Stimulated activated naive B cell treated with anti-CD40 and anti-IgM and Interleukin-4, amounts not matched to agents 10 μg/mL and 1 μg/mL and 100 μg/mL, for 72 hours (primary cell): Measurements from ENCODE around the gene DDN.

ENCODE experiments used
- ATAC-seq, 2 donors: fragments of 150-1000 bp; cut with Tn5 transposase; replicated peaks; 2 replicates each; pipeline ENCODE4 v1.10.0; 2021; ENCODE audit warnings: moderate library complexity in 1 of 2
- DNase-seq: peaks from one replicate; pipeline ENCODE4 v3.0.0; 2021
- H3K27ac Mint-ChIP-seq: one replicate; pipeline ENCODE4 v1.8.0; 2022; ENCODE audit warnings: mild to moderate bottlenecking, mixed read lengths
- H3K27me3 Mint-ChIP-seq, 2 donors: one replicate each; pipeline ENCODE4 v1.8.0; 2022; ENCODE audit warnings: mixed read lengths in 2 of 2
- H3K36me3 Mint-ChIP-seq, 2 donors: one replicate each; pipeline ENCODE4 v1.8.0; 2022; ENCODE audit warnings: mixed read lengths in 2 of 2, mild to moderate bottlenecking in 1 of 2
- H3K4me1 Mint-ChIP-seq, 2 donors: one replicate each; pipeline ENCODE4 v1.8.0; 2022; ENCODE audit warnings: mixed read lengths in 2 of 2, mild to moderate bottlenecking in 1 of 2
- H3K4me3 Mint-ChIP-seq, 2 donors: one replicate each; pipeline ENCODE4 v1.8.0; 2022; ENCODE audit warnings: mild to moderate bottlenecking in 2 of 2, mixed read lengths in 2 of 2, moderate library complexity in 1 of 2
- H3K9me3 Mint-ChIP-seq, 2 donors: one replicate each; pipeline ENCODE4 v1.8.0; 2022; ENCODE audit warnings: mixed read lengths in 2 of 2, mild to moderate bottlenecking in 1 of 2

The DDN gene

GRCh38 chr12:48965298-48965838 lies 33.8 kb downstream of the DDN start:
- peaks cover 6 to 13% of the 10 kb centered on the region in 2 donors for H3K27me3 Mint-ChIP-seq
- H3K4me3 Mint-ChIP-seq = no peak overlapping the region
- H3K36me3 Mint-ChIP-seq = no peaks in the 10 kb centered on the region
- H3K9me3 Mint-ChIP-seq = no peaks in the 10 kb centered on the region
- ATAC-seq (peak; percentile 38 to 65), DNase-seq (no peak)
- no peak overlapping the region for H3K27ac Mint-ChIP-seq
- H3K4me1 Mint-ChIP-seq = peaks cover 23 to 39% of the 10 kb centered on the region in 2 donors

GRCh38 chr12:48961801-48962200 lies 37.4 kb downstream of the DDN start:
- Mint-ChIP-seq H3K9me3 (no peaks in the 10 kb centered on the region), H3K27me3 (peaks cover 8 to 16% of the 10 kb centered on the region in 2 donors), H3K36me3 (peaks cover 5 to 7% of the 10 kb centered on the region in 2 donors), H3K4me1 (peaks cover 23 to 33% of the 10 kb centered on the region in 2 donors), H3K27ac (no peak overlapping the region), H3K4me3 (no peak overlapping the region)
- DNase-seq (no peak), ATAC-seq (no peak)

GRCh38 chr12:48961331-48961730 lies 37.8 kb downstream of the DDN start:
- no peak for DNase-seq
- H3K9me3 Mint-ChIP-seq = no peaks in the 10 kb centered on the region
- no peak overlapping the region for H3K27ac Mint-ChIP-seq
- H3K4me3 Mint-ChIP-seq = no peak overlapping the region
- peaks cover 24 to 33% of the 10 kb centered on the region in 2 donors for H3K4me1 Mint-ChIP-seq
- peaks cover 5 to 9% of the 10 kb centered on the region in 2 donors for H3K36me3 Mint-ChIP-seq
- H3K27me3 Mint-ChIP-seq = peaks cover 8 to 16% of the 10 kb centered on the region in 2 donors
- ATAC-seq = no peak

GRCh38 chr12:48960834-48961233 lies 38.3 kb downstream of the DDN start:
- Mint-ChIP-seq H3K9me3 (no peaks in the 10 kb centered on the region), H3K27me3 (peaks cover 8 to 16% of the 10 kb centered on the region in 2 donors), H3K36me3 (peaks cover 8 to 14% of the 10 kb centered on the region in 2 donors), H3K27ac (no peak overlapping the region), H3K4me3 (no peak overlapping the region), H3K4me1 (peaks cover 27 to 33% of the 10 kb centered on the region in 2 donors)
- ATAC-seq = no peak
- DNase-seq = no peak

GRCh38 chr12:48958049-48958388 lies 41.2 kb downstream of the DDN start:
- Mint-ChIP-seq H3K4me3 (peak overlapping the region; percentile 94 to 96), H3K27ac (peak overlapping the region; percentile 9), H3K9me3 (no peaks in the 10 kb centered on the region), H3K36me3 (peaks cover 10 to 35% of the 10 kb centered on the region in 2 donors), H3K27me3 (peaks cover 8 to 16% of the 10 kb centered on the region in 2 donors), H3K4me1 (peaks cover 33 to 47% of the 10 kb centered on the region in 2 donors)
- ATAC-seq (peak; percentile 22 to 24), DNase-seq (no peak)

- peak; percentile 86 for DNase-seq
- peaks cover 8 to 16% of the 10 kb centered on the region in 2 donors for H3K27me3 Mint-ChIP-seq
- H3K27ac Mint-ChIP-seq = peak within 1 kb of the TSS; percentile 97
- peaks cover 37 to 47% of the 10 kb centered on the region in 2 donors for H3K4me1 Mint-ChIP-seq
- peak; percentile 91 to 94 for ATAC-seq
- H3K4me3 Mint-ChIP-seq = peak within 1 kb of the TSS; percentile 94 to 96
- H3K9me3 Mint-ChIP-seq = no peaks in the 10 kb centered on the region
- peaks cover 15 to 41% of the 10 kb centered on the region in 2 donors for H3K36me3 Mint-ChIP-seq
These were observed 41.8 kb downstream of the DDN start, which contains the start of gene ARF3 for GRCh38 chr12:48957141-48958048. ARF3 (minus strand) TSS chr12:48957487; CDS start chr12:48941095, 16,392 bp downstream.

GRCh38 chr12:48956279-48957140 lies 42.7 kb downstream of the DDN start:
- no peaks in the 10 kb centered on the region for H3K9me3 Mint-ChIP-seq
- peaks cover 19 to 44% of the 10 kb centered on the region in 2 donors for H3K36me3 Mint-ChIP-seq
- ATAC-seq = peak; percentile 47 to 52
- peaks cover 39 to 47% of the 10 kb centered on the region in 2 donors for H3K4me1 Mint-ChIP-seq
- no peak for DNase-seq
- peak overlapping the region; percentile 97 for H3K27ac Mint-ChIP-seq
- peaks cover 8 to 16% of the 10 kb centered on the region in 2 donors for H3K27me3 Mint-ChIP-seq
- peak overlapping the region; percentile 94 to 96 for H3K4me3 Mint-ChIP-seq

GRCh38 chr12:48954841-48955501 lies 44.2 kb downstream of the DDN start:
- Mint-ChIP-seq H3K4me1 (peaks cover 39 to 53% of the 10 kb centered on the region in 2 donors), H3K36me3 (peaks cover 19 to 44% of the 10 kb centered on the region in 2 donors), H3K27me3 (peaks cover 5 to 9% of the 10 kb centered on the region in 2 donors), H3K27ac (no peak overlapping the region), H3K4me3 (no peak overlapping the region), H3K9me3 (no peaks in the 10 kb centered on the region)
- no peak for DNase-seq
- peak; percentile 11 to 34 for ATAC-seq

- Mint-ChIP-seq H3K9me3 (no peaks in the 10 kb centered on the region), H3K4me3 (no peak overlapping the region), H3K27me3 (peaks cover 0 to 2% of the 10 kb centered on the region in 2 donors), H3K36me3 (peaks cover 19 to 47% of the 10 kb centered on the region in 2 donors), H3K27ac (no peak overlapping the region), H3K4me1 (peaks cover 41 to 54% of the 10 kb centered on the region in 2 donors)
- ATAC-seq (no peak), DNase-seq (no peak)
These were observed 45.1 kb downstream of the DDN start for GRCh38 chr12:48954061-48954460.

GRCh38 chr12:48952691-48953090 lies 46.5 kb downstream of the DDN start:
- Mint-ChIP-seq H3K9me3 (no peaks in the 10 kb centered on the region), H3K4me3 (no peak overlapping the region), H3K36me3 (peaks cover 19 to 54% of the 10 kb centered on the region in 2 donors), H3K27me3 (no peaks in the 10 kb centered on the region), H3K27ac (no peak overlapping the region), H3K4me1 (peaks cover 38 to 54% of the 10 kb centered on the region in 2 donors)
- no peak for DNase-seq
- no peak for ATAC-seq

- Mint-ChIP-seq H3K4me1 (peaks cover 21 to 24% of the 10 kb centered on the region in 2 donors), H3K4me3 (no peak overlapping the region), H3K27ac (no peak overlapping the region), H3K27me3 (no peaks in the 10 kb centered on the region), H3K36me3 (peaks cover 15 to 33% of the 10 kb centered on the region in 2 donors), H3K9me3 (no peaks in the 10 kb centered on the region)
- no peak for ATAC-seq
- no peak for DNase-seq
These were observed 51.4 kb downstream of the DDN start for GRCh38 chr12:48947727-48948126.

GRCh38 chr12:48946943-48947342 lies 52.2 kb downstream of the DDN start:
- Mint-ChIP-seq H3K27ac (no peak overlapping the region), H3K4me3 (no peak overlapping the region), H3K4me1 (peaks cover 16 to 30% of the 10 kb centered on the region in 2 donors), H3K36me3 (peaks cover 14 to 34% of the 10 kb centered on the region in 2 donors), H3K9me3 (no peaks in the 10 kb centered on the region), H3K27me3 (no peaks in the 10 kb centered on the region)
- ATAC-seq (no peak), DNase-seq (no peak)

- no peaks in the 10 kb centered on the region for H3K27me3 Mint-ChIP-seq
- DNase-seq (no peak), ATAC-seq (no peak)
- H3K36me3 Mint-ChIP-seq = peaks cover 14 to 34% of the 10 kb centered on the region in 2 donors
- no peak overlapping the region for H3K27ac Mint-ChIP-seq
- no peak overlapping the region for H3K4me3 Mint-ChIP-seq
- peaks cover 16 to 36% of the 10 kb centered on the region in 2 donors for H3K4me1 Mint-ChIP-seq
- H3K9me3 Mint-ChIP-seq = no peaks in the 10 kb centered on the region
These were observed 53.0 kb downstream of the DDN start for GRCh38 chr12:48946205-48946604.
